ENCODE results near the gene PRDM1.

DNA sequence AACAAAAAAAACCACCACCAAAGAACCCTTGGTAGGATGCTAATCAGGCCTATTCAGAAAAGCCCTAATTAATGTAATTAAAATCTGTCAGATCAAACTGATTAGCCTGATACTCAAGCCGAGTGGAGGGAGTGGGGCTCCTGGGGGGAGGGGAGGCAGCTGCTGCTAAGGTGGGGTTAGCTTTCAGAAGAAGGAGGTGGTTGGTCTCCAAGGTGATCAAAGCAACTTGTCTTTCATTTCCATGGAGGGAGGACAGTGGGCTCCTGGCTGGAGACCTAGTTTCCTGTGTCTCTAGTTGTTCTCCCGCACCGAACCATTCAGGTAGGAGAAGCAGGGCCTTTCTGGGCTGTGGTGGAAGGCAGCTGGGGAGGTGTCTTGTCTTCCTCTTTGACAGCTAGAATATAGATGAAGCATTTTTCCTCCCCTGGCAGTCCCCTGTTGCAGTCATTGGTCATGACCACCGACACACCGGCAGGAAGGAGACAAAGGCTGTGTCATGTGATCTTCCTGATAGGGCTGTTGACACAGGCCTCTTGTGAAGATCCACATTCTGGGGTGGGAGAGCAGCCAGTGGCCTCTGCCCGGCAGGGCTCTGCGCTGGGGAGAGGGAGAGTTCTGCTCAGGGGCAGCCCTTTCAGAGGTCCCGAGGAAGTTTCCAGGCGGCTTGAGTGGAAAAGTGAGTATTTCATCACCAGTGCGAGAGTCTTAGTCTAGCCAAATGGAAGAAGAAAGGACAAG is 39.9 kb upstream of the PRDM1 start:
- no peak for TF ChIP-seq ZNF136 (CRISPR knock-in tag; IDR thresholded peaks at IDR 0.05; ENCODE audit: low read depth)
- no peak for TF ChIP-seq ZNF460 (CRISPR knock-in tag; IDR thresholded peaks at IDR 0.05; ENCODE audit: borderline replicate concordance)
- TF ChIP-seq, protein P1, sequence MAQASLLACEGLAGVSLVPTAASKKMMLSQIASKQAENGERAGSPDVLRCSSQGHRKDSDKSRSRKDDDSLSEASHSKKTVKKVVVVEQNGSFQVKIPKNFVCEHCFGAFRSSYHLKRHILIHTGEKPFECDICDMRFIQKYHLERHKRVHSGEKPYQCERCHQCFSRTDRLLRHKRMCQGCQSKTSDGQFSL (CRISPR knock-in tag; IDR thresholded peaks at IDR 0.05) = no peak
- no peak for TF ChIP-seq MLX (CRISPR knock-in tag; IDR thresholded peaks at IDR 0.05)
- no peak for TF ChIP-seq TP53 (CRISPR knock-in tag; conservative IDR thresholded peaks at IDR 0.05)
- TF ChIP-seq NBN (conservative IDR thresholded peaks at IDR 0.05) = no peak
- TF ChIP-seq ARHGAP35 (CRISPR knock-in tag; IDR thresholded peaks at IDR 0.05; ENCODE audit: borderline replicate concordance) = no peak
- no peak for TF ChIP-seq ZBTB38 (CRISPR knock-in tag; IDR thresholded peaks at IDR 0.05)
- TF ChIP-seq GABPB1 (CRISPR knock-in tag; IDR thresholded peaks at IDR 0.05) = no peak
- TF ChIP-seq ZNF746 (CRISPR knock-in tag; IDR thresholded peaks at IDR 0.05) = no peak
- no peak for TF ChIP-seq RARA (CRISPR knock-in tag; IDR thresholded peaks at IDR 0.05)
- no peak for TF ChIP-seq SAFB2 (CRISPR knock-in tag; IDR thresholded peaks at IDR 0.05; ENCODE audit: borderline replicate concordance, low read depth)
- TF ChIP-seq CTCF (CRISPR knock-in tag; IDR thresholded peaks at IDR 0.05) = no peak
- no peak for TF ChIP-seq RXRA (CRISPR knock-in tag; IDR thresholded peaks at IDR 0.05)
